Hematopoietic multipotent progenitor cell (in vitro differentiated cells): Measurements from ENCODE around the gene RBBP8NL. TPM values are rescaled to one million over a fixed set of nuclear protein-coding genes. Genes with fewer than 3 reads are reported as not detected.
"Not testable (repeated sequence)": the region's sequence is repeated elsewhere in the genome, so short reads cannot be mapped to it uniquely, and the experiment has no call there.

Experiments
- DNase-seq, 3 donors: peaks; one replicate each; pipeline ENCODE4 v3.0.0-alpha.2; 2011 to 2015; ENCODE audit warnings: low read depth in 2 of 3, low spot score in 2 of 3
- total RNA-seq: library from RNA; depleted of rRNA; stranded (reverse); fragments of >200 nt; gene quantifications from one replicate; pipeline ENCODE4 v1.2.3, GENCODE V29; 2012

The RBBP8NL gene
- total RNA-seq, 1 donor: not detected

DNA sequence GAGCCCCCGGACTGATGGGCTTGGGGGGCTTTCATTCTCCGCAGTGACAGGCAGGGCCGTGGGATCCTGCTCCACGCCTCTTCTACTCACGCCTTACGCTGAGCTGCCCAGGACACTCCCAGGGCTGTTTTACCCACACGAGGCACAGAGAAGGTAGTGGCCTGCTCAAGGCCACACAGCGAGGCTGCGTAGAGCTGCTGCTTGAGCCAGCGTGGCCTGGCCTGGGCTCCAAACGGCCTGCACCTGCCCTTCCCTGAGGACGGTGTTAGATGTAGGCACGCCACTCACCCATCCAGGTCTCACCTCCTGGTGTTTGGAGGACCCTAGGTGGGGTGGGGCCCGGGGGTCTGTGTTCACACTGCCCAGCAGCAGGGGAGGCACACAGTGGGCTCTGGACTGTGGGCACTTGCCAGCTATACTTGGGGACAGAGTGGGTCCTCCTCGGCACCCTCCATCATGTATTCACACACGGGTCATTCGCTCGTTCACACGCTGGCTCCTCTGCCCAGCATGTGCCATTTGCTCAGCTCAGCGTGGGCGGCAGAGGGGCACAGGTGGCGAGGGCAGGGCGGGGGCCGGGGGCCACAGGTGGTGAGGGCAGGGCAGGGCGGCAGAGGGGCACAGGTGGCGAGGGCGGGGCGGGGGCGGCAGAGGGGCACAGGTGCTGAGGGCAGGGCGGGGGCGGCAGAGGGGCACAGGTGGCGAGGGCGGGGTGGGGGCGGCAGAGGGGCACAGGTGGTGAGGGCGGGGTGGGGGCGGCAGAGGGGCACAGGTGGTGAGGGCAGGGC is 18.4 kb upstream of the RBBP8NL start:
- no peak for DNase-seq

GRCh38 chr20:62444286-62444685 is 16.9 kb upstream of the RBBP8NL start:
- DNase-seq: no peak

DNA sequence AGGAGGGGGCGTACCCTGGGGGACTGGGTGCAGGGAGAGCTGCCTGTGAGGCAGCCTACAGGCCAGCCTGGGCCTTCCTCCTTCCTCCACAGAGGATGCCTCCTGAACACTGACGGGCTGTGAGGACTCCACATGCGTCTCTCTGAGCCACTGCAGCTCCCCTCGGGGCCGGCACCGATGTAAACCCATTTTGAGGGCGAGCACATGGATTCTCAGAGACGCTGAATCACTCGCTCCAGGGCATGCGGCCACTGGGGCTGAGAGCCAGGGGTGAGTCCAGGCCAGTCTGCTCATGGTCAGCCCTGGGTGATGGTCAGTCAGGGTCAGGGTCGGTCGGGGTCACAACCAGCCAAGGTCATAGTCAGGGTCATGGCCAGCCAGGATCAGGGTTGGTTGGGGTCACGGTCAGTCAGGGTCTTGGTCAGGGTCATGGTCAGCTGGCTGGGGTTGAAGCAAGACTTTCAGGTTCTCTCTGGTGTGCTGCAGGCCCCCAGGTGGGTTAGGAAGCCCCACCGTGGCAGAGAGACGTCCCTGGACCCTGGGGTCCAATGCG is 14.7 kb upstream of the RBBP8NL start:
- DNase-seq: no peak

DNA sequence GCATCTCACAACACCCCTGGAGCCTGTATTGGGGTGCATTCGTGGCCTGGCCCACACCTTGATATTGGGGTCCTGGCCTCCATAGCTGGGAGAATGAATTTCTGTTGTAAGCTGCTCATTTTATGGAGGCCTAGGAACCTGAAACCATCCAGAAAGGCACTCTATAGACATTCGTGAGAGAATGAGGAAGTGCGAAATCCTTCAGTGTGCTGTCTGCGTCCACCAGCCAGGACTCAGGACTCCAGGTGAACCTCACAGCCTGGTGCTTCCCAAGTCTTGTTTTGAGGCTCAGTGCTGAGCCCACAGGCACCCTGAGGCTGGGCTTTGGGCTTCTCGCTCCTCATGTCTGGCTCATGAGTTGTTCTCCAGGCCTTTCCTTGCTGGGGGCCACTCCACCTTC is 11.9 kb upstream of the RBBP8NL start:
- no peak for DNase-seq

DNA sequence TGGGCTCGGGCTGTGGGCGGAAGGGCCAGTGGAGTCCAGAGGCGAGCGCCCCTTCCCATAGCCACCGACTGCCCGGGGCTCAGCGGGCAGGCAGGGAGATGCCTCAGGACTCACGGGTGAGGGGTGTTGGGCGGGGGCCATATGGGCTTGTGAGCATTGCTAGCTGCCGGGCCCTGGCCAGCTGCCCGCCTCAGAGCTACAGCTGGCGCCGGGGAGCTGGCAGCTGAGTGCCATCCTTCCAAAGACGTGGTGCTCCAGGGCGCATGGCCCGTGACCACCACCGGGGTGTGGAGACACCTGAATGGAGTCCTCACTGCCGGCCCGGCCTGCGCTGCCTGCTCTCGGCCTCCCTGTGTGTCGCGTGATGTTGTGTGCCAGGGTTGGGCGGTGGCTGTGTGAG is 10.6 kb upstream of the RBBP8NL start:
- no peak for DNase-seq

DNA sequence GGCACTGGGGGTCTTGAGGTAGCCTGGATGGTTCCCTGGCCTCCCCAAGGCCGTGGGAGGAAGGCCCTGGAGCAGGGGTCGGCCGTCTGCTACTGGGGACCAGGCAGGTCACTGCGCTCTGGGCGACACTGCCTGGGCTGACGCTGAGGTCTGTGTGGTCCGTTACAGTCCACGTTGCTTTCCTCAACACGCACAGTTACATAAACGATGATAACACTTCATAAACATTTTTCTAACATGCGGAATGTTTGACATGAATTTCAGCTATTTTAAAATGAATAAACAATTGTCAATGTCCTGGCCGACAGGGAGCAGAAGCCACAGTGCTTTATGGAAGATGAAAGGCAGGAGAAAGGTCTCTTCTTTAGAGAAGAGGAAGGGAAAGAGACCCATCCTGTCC is 10.2 kb upstream of the RBBP8NL start:
- DNase-seq: no peak

DNA sequence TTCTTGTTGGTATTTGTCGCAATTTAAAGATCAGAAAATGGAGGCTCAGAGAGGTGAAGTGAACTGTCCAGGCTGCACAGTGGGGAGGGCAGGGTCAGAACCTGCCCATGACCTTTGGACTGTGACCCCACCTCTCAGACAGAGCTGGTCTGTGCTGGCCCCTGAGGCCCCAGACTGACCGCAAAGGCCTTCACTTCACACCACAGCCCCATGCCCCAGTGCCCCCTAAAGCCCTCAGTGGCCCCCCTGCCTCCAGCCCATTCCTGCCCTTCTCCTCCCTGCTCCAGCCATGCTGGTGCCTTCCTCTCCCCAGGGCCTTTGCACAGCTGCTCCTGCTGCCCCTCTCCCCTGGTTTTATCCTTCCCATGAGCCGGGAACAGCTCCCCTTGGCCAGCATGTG is 9.4 kb upstream of the RBBP8NL start:
- DNase-seq: no peak

- DNase-seq: no peak
Observed at GRCh38 chr20:62433658-62434497, 6.5 kb upstream of the RBBP8NL start.

DNA sequence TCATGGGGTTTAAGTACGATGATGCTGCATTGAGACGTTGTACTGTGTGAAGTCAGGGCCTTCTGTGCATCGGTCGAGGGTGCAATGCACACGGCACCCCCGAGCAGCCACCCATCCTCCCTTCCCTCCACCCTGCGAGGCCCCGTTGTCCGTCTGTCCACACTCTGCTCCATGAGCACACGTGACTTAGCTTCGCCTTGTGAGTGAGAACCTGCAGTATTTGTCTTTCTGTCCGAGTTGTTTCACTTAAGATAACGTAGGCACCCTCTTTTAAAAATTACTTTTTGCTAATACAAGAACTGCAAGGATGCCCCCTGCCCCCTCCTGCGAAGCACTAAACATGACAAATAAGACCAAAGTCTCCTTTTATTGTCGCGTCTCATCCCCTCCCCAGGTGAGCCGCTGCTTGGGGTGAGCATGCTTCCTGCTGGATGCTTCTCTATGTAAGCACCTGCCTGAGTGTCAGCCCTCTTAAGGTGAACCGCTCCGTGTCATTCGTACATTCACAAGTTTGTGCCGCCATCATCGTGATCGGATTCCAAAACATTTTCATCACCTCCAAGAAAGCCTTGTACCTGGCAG is 3.6 kb upstream of the RBBP8NL start:
- no peak for DNase-seq

DNA sequence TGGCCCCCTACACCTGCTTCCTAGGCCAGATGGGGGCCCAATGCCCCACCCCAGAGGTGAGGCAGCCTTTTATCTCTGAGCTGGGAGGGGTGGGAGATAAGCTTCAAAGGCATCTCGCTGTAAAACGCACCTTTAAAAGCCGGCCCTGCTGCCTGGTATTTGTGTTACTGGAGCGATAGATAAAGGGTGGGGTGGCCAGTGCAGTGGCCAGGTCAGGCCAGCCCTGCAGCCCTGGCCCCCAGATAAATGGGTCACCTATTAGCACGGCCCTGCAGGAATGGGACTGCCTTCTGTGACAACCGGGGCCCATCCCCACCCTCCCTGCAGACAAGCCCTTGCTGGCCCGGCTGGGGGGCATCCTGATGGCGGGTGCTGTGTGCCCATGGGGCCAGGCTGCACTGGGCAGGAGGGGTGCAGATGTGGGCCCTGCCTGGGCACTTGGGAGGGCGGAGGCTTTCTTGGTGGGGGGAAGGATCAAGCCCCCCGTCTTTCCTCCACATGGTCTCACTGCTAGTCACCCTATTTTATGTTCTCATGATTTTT is 3.0 kb upstream of the RBBP8NL start:
- DNase-seq: no peak

GRCh38 chr20:62429455-62430310 is 2.3 kb upstream of the RBBP8NL start:
- no peak for DNase-seq

DNA sequence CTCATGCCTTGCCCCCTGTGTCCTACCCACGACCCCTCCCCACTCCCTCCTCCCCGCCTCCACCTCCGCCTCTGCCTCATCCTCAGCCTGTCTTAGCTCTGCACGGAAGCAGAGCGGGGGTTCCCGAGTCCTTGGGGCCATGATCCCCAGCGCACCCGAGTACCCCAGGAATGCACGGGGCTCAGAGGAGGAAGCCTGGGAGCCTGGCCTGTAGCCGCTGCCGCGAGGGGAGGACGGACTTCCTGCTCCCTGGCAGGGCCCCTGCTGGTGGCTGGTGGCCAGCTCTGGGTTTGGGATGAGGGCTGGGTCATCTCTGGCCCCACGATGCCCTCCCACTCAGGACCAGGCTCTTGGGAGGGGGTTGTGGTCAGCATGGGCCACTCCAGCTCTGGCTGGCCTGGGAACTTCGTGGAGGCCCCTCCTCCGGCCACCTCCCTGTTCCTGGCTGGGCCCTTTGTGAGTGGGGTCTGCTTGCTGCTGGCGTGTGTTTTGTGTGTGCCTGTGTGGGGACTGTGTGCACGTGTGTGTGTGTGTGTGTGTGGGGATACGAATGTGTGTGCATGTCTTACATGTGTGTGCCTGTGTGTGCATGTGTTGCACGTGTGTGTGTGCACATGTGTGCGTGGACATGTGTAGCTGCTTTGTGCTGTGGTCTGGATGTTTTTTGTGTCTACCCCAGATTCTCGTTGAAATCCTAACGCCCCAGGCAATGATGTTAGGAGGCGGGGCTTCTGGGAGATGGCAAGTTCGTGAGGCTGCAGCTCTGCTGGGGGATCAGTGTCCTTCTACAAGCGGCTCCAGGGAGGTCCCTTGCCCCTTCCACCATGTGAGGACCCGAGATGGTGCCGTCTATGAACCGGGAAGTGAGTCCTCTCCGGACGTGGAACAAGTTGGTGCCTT is 1.3 kb upstream of the RBBP8NL start:
- no peak for DNase-seq

- DNase-seq: no peak
Observed at GRCh38 chr20:62428002-62428372, 648 bp upstream of the RBBP8NL start.

- no peak for DNase-seq
Observed at GRCh38 chr20:62426699-62427131, 624 bp downstream of the RBBP8NL start.

DNA sequence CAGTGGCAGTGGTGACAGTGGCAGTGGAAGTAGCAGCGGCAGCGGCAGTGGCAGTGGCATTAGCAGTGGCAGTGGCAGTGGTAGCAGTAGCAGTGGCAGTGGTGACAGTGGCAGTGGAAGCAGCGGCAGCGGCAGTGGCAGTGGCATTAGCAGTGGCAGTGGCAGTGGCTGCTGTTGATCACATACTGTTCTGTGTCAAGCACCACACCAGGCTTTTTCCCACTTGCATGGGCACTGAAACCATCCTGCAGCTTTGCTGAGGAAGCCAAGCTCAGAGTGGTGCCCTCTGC is 1.3 kb downstream of the RBBP8NL start:
- DNase-seq: not testable (repeated sequence)

GRCh38 chr20:62425281-62426058 is 1.9 kb downstream of the RBBP8NL start:
- DNase-seq: no peak

DNA sequence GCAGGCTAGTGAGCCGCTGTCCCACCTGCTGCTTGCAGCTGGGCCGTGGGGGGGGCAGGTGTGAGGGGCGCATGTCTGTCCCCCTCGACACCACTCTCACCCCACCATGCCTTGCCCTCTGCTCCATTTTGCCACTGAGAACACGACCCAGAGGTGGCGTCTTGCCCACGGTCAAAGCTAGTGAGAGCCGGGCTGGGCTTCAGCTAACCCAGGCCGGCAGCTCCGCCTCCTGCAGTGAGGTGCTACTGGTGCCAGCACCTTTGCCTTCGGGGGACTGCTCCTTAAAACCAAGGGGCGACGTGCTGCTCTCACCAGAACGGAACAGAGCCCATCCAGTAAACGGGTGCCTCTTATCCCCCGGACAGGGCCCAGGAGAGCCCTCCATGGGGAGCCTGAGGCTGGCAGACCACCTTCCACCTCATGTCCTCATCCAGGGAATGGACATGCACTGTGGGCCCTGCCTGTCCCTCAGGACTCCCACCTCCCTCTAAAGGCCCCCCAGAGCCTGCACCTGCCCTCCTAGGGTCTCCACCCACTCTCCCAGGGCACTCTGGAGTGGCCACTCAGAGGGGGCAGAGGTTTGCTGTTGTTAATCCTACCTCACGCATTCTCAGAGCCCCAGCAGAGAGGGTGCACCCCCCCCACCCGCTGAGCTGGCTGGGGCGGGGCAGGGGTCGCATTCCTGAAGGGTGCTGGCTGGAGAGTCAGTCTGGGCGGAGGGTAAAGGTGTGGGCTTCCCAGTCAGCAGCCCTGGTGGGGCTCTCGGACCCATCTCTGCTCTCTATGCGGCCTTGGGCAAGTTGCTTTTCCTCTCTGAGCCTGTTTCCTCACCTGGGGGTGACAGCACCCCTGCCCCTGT is 2.9 kb downstream of the RBBP8NL start:
- DNase-seq: no peak

- no peak for DNase-seq
Observed at GRCh38 chr20:62423326-62423706, 4.0 kb downstream of the RBBP8NL start.
